Skeletal muscle cell (primary cell): ENCODE measurements around the gene UBAC2.

Source experiments
- DNase-seq: peaks from one replicate; pipeline ENCODE4 v3.0.0-alpha.2; 2010; ENCODE audit warnings: low read depth
- H3K4me3 ChIP-seq: 2 replicates; pipeline ENCODE4 v1.5.1; 2011; ENCODE audit warnings: low read depth, mild to moderate bottlenecking, control low read depth, low read length, moderate library complexity

Gene UBAC2

GRCh38 chr13:99414048-99414995, 213.7 kb downstream of the UBAC2 start:
- DNase-seq: no peak
- H3K4me3 ChIP-seq: no peak overlapping the region

GRCh38 chr13:99415014-99415650, 214.5 kb downstream of the UBAC2 start:
- no peak for DNase-seq
- no peak overlapping the region for H3K4me3 ChIP-seq

GRCh38 chr13:99415851-99416331, 215.2 kb downstream of the UBAC2 start:
- DNase-seq: no peak
- no peak overlapping the region for H3K4me3 ChIP-seq

GRCh38 chr13:99416411-99417121, 215.9 kb downstream of the UBAC2 start:
- DNase-seq: no peak
- H3K4me3 ChIP-seq: no peak overlapping the region

- DNase-seq: no peak
- no peak overlapping the region for H3K4me3 ChIP-seq
Measured at GRCh38 chr13:99417201-99418102, 216.8 kb downstream of the UBAC2 start.

GRCh38 chr13:99418103-99418842, 217.6 kb downstream of the UBAC2 start:
- no peak for DNase-seq

GRCh38 chr13:99418843-99419140, 218.1 kb downstream of the UBAC2 start:
- DNase-seq: no peak
- H3K4me3 ChIP-seq: no peak overlapping the region

More at GRCh38 chr13:99418103-99418842, 217.6 kb downstream of the UBAC2 start:
- no peak overlapping the region for H3K4me3 ChIP-seq

GRCh38 chr13:99419591-99420243, 219.1 kb downstream of the UBAC2 start:
- no peak for DNase-seq
- no peak overlapping the region for H3K4me3 ChIP-seq

- no peak overlapping the region for H3K4me3 ChIP-seq
- DNase-seq: no peak
Measured at GRCh38 chr13:99421271-99421670, 220.6 kb downstream of the UBAC2 start.

GRCh38 chr13:99421758-99422585, 221.3 kb downstream of the UBAC2 start:
- H3K4me3 ChIP-seq: no peak overlapping the region
- no peak for DNase-seq

- no peak overlapping the region for H3K4me3 ChIP-seq
- no peak for DNase-seq
Measured at GRCh38 chr13:99422586-99423220, 222.0 kb downstream of the UBAC2 start.

- H3K4me3 ChIP-seq: no peak overlapping the region
- no peak for DNase-seq
Measured at GRCh38 chr13:99425485-99426341, 225.1 kb downstream of the UBAC2 start.

GRCh38 chr13:99426426-99426825, 225.8 kb downstream of the UBAC2 start:
- no peak overlapping the region for H3K4me3 ChIP-seq
- DNase-seq: no peak

- H3K4me3 ChIP-seq: no peak overlapping the region
- no peak for DNase-seq
Measured at GRCh38 chr13:99429670-99430069, 229.0 kb downstream of the UBAC2 start.

GRCh38 chr13:99431927-99432608, 231.4 kb downstream of the UBAC2 start:
- H3K4me3 ChIP-seq: no peak overlapping the region
- DNase-seq: no peak
